GM23248 (cell line): ENCODE data around the gene ABCC3. TPM values are rescaled to one million over a fixed set of nuclear protein-coding genes. Genes with fewer than 3 reads are reported as not detected.

Experiments used
- DNase-seq: peaks from one replicate; pipeline ENCODE4 v3.0.0-alpha.2; 2015
- H2AFZ ChIP-seq: fragments of 200-600 bp; sonication (generic); 2 replicates; pipeline ENCODE4 v1.6.1; 2016; ENCODE audit warnings: antibody characterized with exemption
- H3F3A ChIP-seq: fragments of 200-600 bp; sonication (generic); 2 replicates; pipeline ENCODE4 v1.6.1; 2016; ENCODE audit warnings: mild to moderate bottlenecking, antibody characterized with exemption, mixed run types; ENCODE audit not compliant: insufficient read depth
- H3K27ac ChIP-seq: fragments of 200-600 bp; sonication (generic); 2 replicates; pipeline ENCODE4 v1.5.1; 2016; ENCODE audit warnings: mild to moderate bottlenecking
- H3K27me3 ChIP-seq: fragments of 200-600 bp; sonication (generic); replicated peaks from 2 replicates; pipeline ENCODE4 v1.6.1; 2016; ENCODE audit warnings: mild to moderate bottlenecking; ENCODE audit not compliant: insufficient read depth
- H3K36me3 ChIP-seq: fragments of 200-600 bp; sonication (generic); 2 replicates; pipeline ENCODE4 v1.6.1; 2016; ENCODE audit warnings: low read depth, mild to moderate bottlenecking
- H3K4me1 ChIP-seq: fragments of 200-600 bp; sonication (generic); 2 replicates; pipeline ENCODE4 v1.6.1; 2016; ENCODE audit warnings: mild to moderate bottlenecking; ENCODE audit not compliant: insufficient read depth
- H3K4me2 ChIP-seq: fragments of 200-600 bp; sonication (generic); one replicate; pipeline ENCODE4 v1.6.1; 2016; ENCODE audit warnings: mild to moderate bottlenecking; ENCODE audit not compliant: unreplicated experiment
- H3K4me3 ChIP-seq: fragments of 200-600 bp; sonication (generic); 2 replicates; pipeline ENCODE4 v1.5.1; 2016; ENCODE audit warnings: mild to moderate bottlenecking
- H3K79me2 ChIP-seq: fragments of 200-600 bp; sonication (generic); 2 replicates; pipeline ENCODE4 v1.6.1; 2016; ENCODE audit warnings: mild to moderate bottlenecking; ENCODE audit not compliant: insufficient read depth
- H3K9ac ChIP-seq: fragments of 200-600 bp; sonication (generic); 2 replicates; pipeline ENCODE4 v1.6.1; 2016; ENCODE audit warnings: mild to moderate bottlenecking
- H3K9me2 ChIP-seq: fragments of 200-600 bp; sonication (generic); 2 replicates; pipeline ENCODE4 v1.6.1; 2016; ENCODE audit warnings: mixed run types, mild to moderate bottlenecking, moderate library complexity; ENCODE audit not compliant: insufficient read depth
- H3K9me3 ChIP-seq: fragments of 200-600 bp; sonication (generic); one replicate; pipeline ENCODE4 v1.6.1; 2017; ENCODE audit warnings: low read depth
- H4K20me1 ChIP-seq: fragments of 200-600 bp; sonication (generic); 2 replicates; pipeline ENCODE4 v1.6.0; 2016; ENCODE audit not compliant: insufficient read depth
- EZH2 ChIP-seq: fragments of 200-600 bp; sonication (generic); IDR thresholded peaks from 2 replicates; pipeline ENCODE4 v1.6.1; 2018; ENCODE audit warnings: antibody characterized with exemption, mild to moderate bottlenecking; ENCODE audit not compliant: insufficient read depth, poor library complexity, severe bottlenecking
- EZH2phosphoT487 ChIP-seq: fragments of 200-600 bp; sonication (generic); IDR thresholded peaks from 2 replicates; pipeline ENCODE4 v1.6.1; 2018; ENCODE audit warnings: antibody characterized with exemption, moderate library complexity, mild to moderate bottlenecking, low read depth; ENCODE audit not compliant: insufficient read depth
- WGBS, 2 experiments: methylation state at CpG; one replicate each; pipeline ENCODE4 v1.1.6; 2015 to 2017; ENCODE audit warnings: low lambda C conversion rate in 2 of 2, low coverage in 1 of 2; ENCODE audit errors: missing lambda C conversion rate in 2 of 2; 5-methylcytosine and 5-hydroxymethylcytosine counted together
- in situ Hi-C: fragments of 300-500 bp; cut with MboI; formaldehyde crosslinking; loops from 2 replicates; pipeline ENCODE4 v1.15.0; 2020
- polyA plus RNA-seq: library from polyadenylated mRNA; unstranded; fragments of >200 nt; fragmentation: Nextera tagmentation; extraction: Ambion mirVana; gene quantifications from 2 replicates; pipeline ENCODE4 v1.2.1, GENCODE V29; 2016
- total RNA-seq: library from RNA; depleted of rRNA; stranded (reverse); fragments of >200 nt; shearing (Covaris generic); gene quantifications from 2 replicates; pipeline ENCODE4 v1.2.3, GENCODE V29; 2014

ABCC3 gene
- total and polyA plus RNA-seq, 2 experiments from 2014 or later = 32.0 to 38.5 TPM

- WGBS, 2 experiments = 85 to 86% methylated on average over 15 of the region's 15 CpGs
- H3K27ac ChIP-seq = no peak overlapping the region
- H2AFZ ChIP-seq = no peak overlapping the region
- peaks cover 31% of the 10 kb centered on the region for H3K79me2 ChIP-seq
- no peak for DNase-seq
- H3K36me3 ChIP-seq = no peaks in the 10 kb centered on the region
- no peak overlapping the region for H3K4me3 ChIP-seq
- H3K9me2 ChIP-seq = no peaks in the 10 kb centered on the region
- no peaks in the 10 kb centered on the region for H3K9me3 ChIP-seq
- H4K20me1 ChIP-seq = no peaks in the 10 kb centered on the region
- TF ChIP-seq EZH2phosphoT487 (no peak), EZH2 (no peak)
- in situ Hi-C loops = no loop called here
- no peaks in the 10 kb centered on the region for H3K27me3 ChIP-seq
- peaks cover 37% of the 10 kb centered on the region for H3K4me1 ChIP-seq
- peaks cover 20% of the 10 kb centered on the region for H3F3A ChIP-seq
- H3K4me2 ChIP-seq = no peak overlapping the region
- no peak overlapping the region for H3K9ac ChIP-seq
Observed at GRCh38 chr17:50642071-50642721, 7.5 kb downstream of the ABCC3 start.

GRCh38 chr17:50642722-50643656, 8.3 kb downstream of the ABCC3 start:
- Histone ChIP-seq H2AFZ (no peak overlapping the region), H3K4me1 (peaks cover 34% of the 10 kb centered on the region), H3F3A (peaks cover 18% of the 10 kb centered on the region), H3K27ac (no peak overlapping the region), H3K9me3 (no peaks in the 10 kb centered on the region), H3K79me2 (peaks cover 29% of the 10 kb centered on the region), H4K20me1 (no peaks in the 10 kb centered on the region), H3K4me3 (no peak overlapping the region), H3K4me2 (no peak overlapping the region), H3K27me3 (no peaks in the 10 kb centered on the region), H3K9ac (no peak overlapping the region), H3K9me2 (no peaks in the 10 kb centered on the region), H3K36me3 (no peaks in the 10 kb centered on the region)
- TF ChIP-seq EZH2phosphoT487 (no peak), EZH2 (no peak)
- 86 to 87% methylated on average over 10 of the region's 10 CpGs for WGBS, 2 experiments
- in situ Hi-C loops = no loop called here
- no peak for DNase-seq

- H3K9ac ChIP-seq = no peak overlapping the region
- no peak overlapping the region for H2AFZ ChIP-seq
- H3K4me3 ChIP-seq = no peak overlapping the region
- no peak overlapping the region for H3K27ac ChIP-seq
- H3K79me2 ChIP-seq = peaks cover 28% of the 10 kb centered on the region
- H3K27me3 ChIP-seq = no peaks in the 10 kb centered on the region
- in situ Hi-C loops = no loop called here
- H3K9me3 ChIP-seq = no peaks in the 10 kb centered on the region
- H3K4me2 ChIP-seq = no peak overlapping the region
- no peak for DNase-seq
- WGBS, 2 experiments = 93 to 99% methylated on average over 3 of the region's 3 CpGs
- 0 out of 2 replicates have a peak, but pooled peaks cover 4% of the 10 kb centered on the region for H3F3A ChIP-seq
- no peaks in the 10 kb centered on the region for H3K36me3 ChIP-seq
- H4K20me1 ChIP-seq = no peaks in the 10 kb centered on the region
- H3K4me1 ChIP-seq = peaks cover 9% of the 10 kb centered on the region
- TF ChIP-seq EZH2 (no peak), EZH2phosphoT487 (no peak)
- H3K9me2 ChIP-seq = no peaks in the 10 kb centered on the region
Observed at GRCh38 chr17:50645748-50646682, 11.3 kb downstream of the ABCC3 start.

- no peak for DNase-seq
- no peak for TF ChIP-seq EZH2
- no peak for TF ChIP-seq EZH2phosphoT487
- Histone ChIP-seq H3F3A (0 out of 2 replicates have a peak, but pooled peaks cover 4% of the 10 kb centered on the region), H2AFZ (no peak overlapping the region), H3K4me1 (no peaks in the 10 kb centered on the region), H3K9me3 (no peaks in the 10 kb centered on the region), H4K20me1 (no peaks in the 10 kb centered on the region), H3K27ac (no peak overlapping the region), H3K4me2 (no peak overlapping the region), H3K27me3 (no peaks in the 10 kb centered on the region), H3K36me3 (no peaks in the 10 kb centered on the region), H3K9me2 (no peaks in the 10 kb centered on the region), H3K9ac (no peak overlapping the region), H3K79me2 (0 out of 2 replicates have a peak, but pooled peaks cover 22% of the 10 kb centered on the region), H3K4me3 (no peak overlapping the region)
- 46 to 48% methylated on average over 2 of the region's 2 CpGs for WGBS, 2 experiments
- in situ Hi-C loops = no loop called here
Observed at GRCh38 chr17:50647187-50647586, 12.5 kb downstream of the ABCC3 start.
